ENCODE data around the gene SNX10.

SNX10 gene

GRCh38 chr7:26337232-26337865 is 45.7 kb downstream of the SNX10 start:
- DNase-seq (ENCODE audit: low read depth in 2 of 2) = no peak

- no peak for DNase-seq (ENCODE audit: low read depth in 2 of 2)
Measured at GRCh38 chr7:26340476-26341018, 48.9 kb downstream of the SNX10 start.

- DNase-seq (ENCODE audit: low read depth in 2 of 2) = no peak
Measured at GRCh38 chr7:26343320-26343832, 51.7 kb downstream of the SNX10 start.

- DNase-seq (ENCODE audit: low read depth in 2 of 2) = no peak
Measured at GRCh38 chr7:26343837-26344236, 52.2 kb downstream of the SNX10 start.

- DNase-seq (ENCODE audit: low read depth in 2 of 2) = no peak
Measured at GRCh38 chr7:26345202-26345601, 53.5 kb downstream of the SNX10 start.

GRCh38 chr7:26345837-26346236 is 54.2 kb downstream of the SNX10 start:
- DNase-seq (ENCODE audit: low read depth in 2 of 2) = no peak

- no peak for DNase-seq (ENCODE audit: low read depth in 2 of 2)
Measured at GRCh38 chr7:26346611-26347203, 55.0 kb downstream of the SNX10 start.

GRCh38 chr7:26348234-26348851 is 56.7 kb downstream of the SNX10 start:
- no peak for DNase-seq (ENCODE audit: low read depth in 2 of 2)

- no peak for DNase-seq (ENCODE audit: low read depth in 2 of 2)
Measured at GRCh38 chr7:26349005-26349915, 57.6 kb downstream of the SNX10 start.

GRCh38 chr7:26351171-26351570 is 59.5 kb downstream of the SNX10 start:
- DNase-seq (ENCODE audit: low read depth in 2 of 2) = no peak

- DNase-seq (ENCODE audit: low read depth in 2 of 2) = no peak
Measured at GRCh38 chr7:26356229-26356628, 64.6 kb downstream of the SNX10 start.

- DNase-seq (ENCODE audit: low read depth in 2 of 2) = no peak
Measured at GRCh38 chr7:26356929-26357798, 65.5 kb downstream of the SNX10 start.

GRCh38 chr7:26357799-26358151 is 66.1 kb downstream of the SNX10 start:
- DNase-seq (ENCODE audit: low read depth in 2 of 2) = no peak

- DNase-seq (ENCODE audit: low read depth in 2 of 2) = no peak
Measured at GRCh38 chr7:26360650-26361049, 69.0 kb downstream of the SNX10 start.

- DNase-seq (ENCODE audit: low read depth in 2 of 2) = no peak
Measured at GRCh38 chr7:26361637-26362036, 70.0 kb downstream of the SNX10 start.

- DNase-seq (ENCODE audit: low read depth in 2 of 2) = no peak
Measured at GRCh38 chr7:26363465-26363864, 71.8 kb downstream of the SNX10 start.

- peak in 1 of 2 donors; percentile 25 for DNase-seq (ENCODE audit: low read depth in 2 of 2)
Measured at GRCh38 chr7:26365077-26365900, 73.6 kb downstream of the SNX10 start.

- DNase-seq (ENCODE audit: low read depth in 2 of 2) = no peak
Measured at GRCh38 chr7:26365901-26366275, 74.2 kb downstream of the SNX10 start.

GRCh38 chr7:26367219-26367711 is 75.6 kb downstream of the SNX10 start:
- no peak for DNase-seq (ENCODE audit: low read depth in 2 of 2)

- no peak for DNase-seq (ENCODE audit: low read depth in 2 of 2)
Measured at GRCh38 chr7:26368542-26368941, 76.9 kb downstream of the SNX10 start.
